Measurements from ENCODE around the gene H2AZ1. TPM values are rescaled to one million over a fixed set of nuclear protein-coding genes. Genes with fewer than 3 reads are reported as not detected.

H2AZ1 gene
- total and polyA plus RNA-seq, 12 donors, result 49.7 to 234 (median 85.6) TPM

GRCh38 chr4:99987681-99988080 lies 37.6 kb upstream of the H2AZ1 start:
- intact Hi-C loops (cut with DNase I), result no loop called here
- no peak for DNase-seq
- Histone ChIP-seq H3K36me3 (replicated peaks in 1 of 2) (no peaks in the 10 kb centered on the region), H3K27me3 (no peaks in the 10 kb centered on the region), H3K4me1 (replicated peaks in 1 of 2) (no peaks in the 10 kb centered on the region), H3K27ac (no peak overlapping the region), H3K9me3 (replicated peaks in 1 of 3) (no peaks in the 10 kb centered on the region), H3K4me3 (no peak overlapping the region)
- TF ChIP-seq CTCF (IDR thresholded peaks at IDR 0.05) (no peak), POLR2A (IDR thresholded peaks at IDR 0.05) (no peak)

- no peak for DNase-seq
- Histone ChIP-seq H3K9me3 (replicated peaks in 1 of 3) (no peaks in the 10 kb centered on the region), H3K27me3 (no peaks in the 10 kb centered on the region), H3K27ac (no peak overlapping the region), H3K36me3 (replicated peaks in 1 of 2) (no peaks in the 10 kb centered on the region), H3K4me3 (no peak overlapping the region), H3K4me1 (replicated peaks in 1 of 2) (no peaks in the 10 kb centered on the region)
- intact Hi-C loops (cut with DNase I), result no loop called here
- TF ChIP-seq POLR2A (IDR thresholded peaks at IDR 0.05) (no peak), CTCF (IDR thresholded peaks at IDR 0.05) (no peak)
- WGBS, 4 donors, result 79 to 92% (median 83%) methylated on average over 4 of the region's 4 CpGs
Observed at GRCh38 chr4:99986792-99987191, 36.7 kb upstream of the H2AZ1 start.

- H3K27me3 ChIP-seq, result no peaks in the 10 kb centered on the region
- DNase-seq, result no peak
- no peak overlapping the region for H3K4me3 ChIP-seq
- no peak overlapping the region for H3K27ac ChIP-seq
- no peaks in the 10 kb centered on the region for H3K4me1 ChIP-seq (replicated peaks in 1 of 2)
- no peaks in the 10 kb centered on the region for H3K9me3 ChIP-seq (replicated peaks in 1 of 3)
- WGBS, 4 donors, result 75 to 82% (median 81%) methylated on average over 4 of the region's 4 CpGs
- H3K36me3 ChIP-seq (replicated peaks in 1 of 2), result no peaks in the 10 kb centered on the region
- TF ChIP-seq POLR2A (IDR thresholded peaks at IDR 0.05), result no peak
- no peak for TF ChIP-seq CTCF (IDR thresholded peaks at IDR 0.05)
- intact Hi-C loops (cut with DNase I), result no loop called here
Observed at GRCh38 chr4:99983289-99983943, 33.3 kb upstream of the H2AZ1 start.

- H3K36me3 ChIP-seq (replicated peaks in 1 of 2), result no peaks in the 10 kb centered on the region
- H3K4me3 ChIP-seq, result no peak overlapping the region
- no peaks in the 10 kb centered on the region for H3K9me3 ChIP-seq (replicated peaks in 1 of 3)
- TF ChIP-seq CTCF (IDR thresholded peaks at IDR 0.05) (no peak), POLR2A (IDR thresholded peaks at IDR 0.05) (no peak)
- no peaks in the 10 kb centered on the region for H3K27me3 ChIP-seq
- no peaks in the 10 kb centered on the region for H3K4me1 ChIP-seq (replicated peaks in 1 of 2)
- no peak overlapping the region for H3K27ac ChIP-seq
- intact Hi-C loops (cut with DNase I), result no loop called here
- no peak for DNase-seq
Observed at GRCh38 chr4:99979872-99980271, 29.8 kb upstream of the H2AZ1 start.
